ENCODE data around the gene ATF6B. TPM values are rescaled to one million over a fixed set of nuclear protein-coding genes. Genes with fewer than 3 reads are reported as not detected.

The ATF6B gene
- total and polyA plus RNA-seq, 2 of the 8 experiments (the other 6 are each of a cell fraction or from before 2014, with no cell fraction given), result 38.1 to 42.2 TPM

DNA sequence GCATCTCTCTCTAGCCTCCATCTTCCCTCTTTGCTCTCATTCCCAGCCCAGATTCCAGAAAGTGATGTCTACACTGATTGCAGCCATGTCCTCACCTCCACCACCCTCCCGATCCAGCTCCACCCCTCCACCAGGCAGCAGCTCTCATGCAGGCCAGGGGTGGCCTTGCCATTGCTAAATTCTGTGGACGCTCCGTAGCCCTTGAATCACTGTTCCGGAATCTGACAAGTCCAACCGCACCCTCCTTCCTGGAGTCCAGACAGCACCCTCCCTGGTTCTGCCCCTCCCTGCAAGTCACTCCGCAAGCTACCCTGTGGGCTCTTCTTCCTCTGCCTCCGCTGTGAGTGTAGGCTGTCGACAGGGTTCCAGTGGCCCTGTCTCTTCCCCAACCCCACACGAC, 45.1 kb downstream of the ATF6B start:
- Histone ChIP-seq H3K14ac (ENCODE audit: insufficient read length) (no peak overlapping the region), H3K4me3 (ENCODE audit: extremely low read depth in 1 of 4, insufficient read depth in 2 of 4, low read depth in 3 of 4, low read length in 4 of 4) (no peak overlapping the region), H3K27me3 (replicated peaks in 1 of 4; ENCODE audit: control insufficient read depth in 3 of 4, extremely low read depth in 1 of 4, insufficient read depth in 3 of 4, low read length in 3 of 4) (peaks cover 0 to 13% (median 11%) of the 10 kb centered on the region in 4 experiments; a peak in 5 of 7 replicates), H2AFZ (ENCODE audit: low read length) (no peak overlapping the region), H2BK12ac (ENCODE audit: low read depth, low read length) (no peak overlapping the region), H3K4me1 (replicated peaks in 1 of 4; ENCODE audit: control insufficient read depth in 3 of 4, insufficient read depth in 4 of 4, low read length in 3 of 4) (peaks cover 0 to 10% (median 3%) of the 10 kb centered on the region in 4 experiments; a peak in 4 of 7 replicates), H3K79me2 (ENCODE audit: control insufficient read depth in 1 of 2, insufficient read depth in 2 of 2, low read length in 2 of 2) (no peaks in the 10 kb centered on the region), H3K23ac (ENCODE audit: insufficient read length) (no peak overlapping the region), H3K27ac (ENCODE audit: low read depth, low read length) (no peak overlapping the region), H4K91ac (replicated peaks; ENCODE audit: insufficient read length, low read length) (no peak overlapping the region), H4K8ac (ENCODE audit: extremely low read depth, insufficient read depth, low read length) (no peak overlapping the region), H3K36me3 (ENCODE audit: control insufficient read depth in 2 of 4, insufficient read depth in 4 of 4, low read length in 3 of 4) (no peaks in the 10 kb centered on the region), H3K79me1 (ENCODE audit: low read depth, low read length) (no peaks in the 10 kb centered on the region; the same call in 1 of the 2 replicates), H3K4me2 (ENCODE audit: insufficient read depth in 1 of 2, low read depth in 2 of 2, low read length in 2 of 2) (no peak overlapping the region), H2BK15ac (ENCODE audit: low read length) (no peak overlapping the region), H3K56ac (replicated peaks; ENCODE audit: insufficient read length, low read depth, low read length) (no peak overlapping the region), H4K5ac (ENCODE audit: insufficient read length, low read depth, low read length) (no peak overlapping the region), H3K4ac (replicated peaks; ENCODE audit: insufficient read length, low read depth, low read length) (no peak overlapping the region), H3K23me2 (ENCODE audit: low read depth, low read length) (no peaks in the 10 kb centered on the region; the same call in 1 of the 2 replicates), H3K9ac (replicated peaks in 1 of 4; ENCODE audit: extremely low read depth in 1 of 4, low read depth in 3 of 4, low read length in 3 of 4) (no peak overlapping the region), H4K20me1 (replicated peaks in 1 of 2; ENCODE audit: control insufficient read depth in 1 of 2, insufficient read depth in 2 of 2, low read length in 2 of 2) (no peaks in the 10 kb centered on the region), H2BK5ac (ENCODE audit: low read depth, low read length) (no peak overlapping the region; the same call in 1 of the 2 replicates), H2AK5ac (ENCODE audit: low read depth, low read length) (no peak overlapping the region), H2BK120ac (replicated peaks; ENCODE audit: low read depth, low read length) (no peak overlapping the region), H3K18ac (ENCODE audit: extremely low read depth, low read length) (no peak overlapping the region), H3K9me3 (ENCODE audit: insufficient read depth in 2 of 2, low read depth in 1 of 2, low read length in 1 of 2) (no peaks in the 10 kb centered on the region), H2BK20ac (ENCODE audit: low read length) (no peak overlapping the region)
- FAIRE-seq, result no peak
- ChIA-PET POLR2A (ENCODE audit: partially characterized antibody) (interaction anchor here (1.0 to 1.5 kb wide), 2 partner anchors 29 to 35 kb away, joined by 3 read pairs; no protein-coding TSS in a partner anchor), CTCF (ENCODE audit: partially characterized antibody) (interaction anchor here (0.8 to 4.8 kb wide), 5 partner anchors 10 to 35 kb away, joined by 3 to 30 read pairs (median 4); no protein-coding TSS in a partner anchor)
- WGBS, 2 experiments (ENCODE audit: extremely low coverage in 1 of 2, insufficient coverage in 1 of 2, insufficient read length in 1 of 2, insufficient replicate concordance in 2 of 2, low coverage in 1 of 2, low lambda C conversion rate in 2 of 2, missing lambda C conversion rate in 1 of 2), result 88% methylated on average over 9 of the region's 9 CpGs; no CpG with 5 or more reads in 1 of the 2 experiments
- DNase-seq (ENCODE audit: low read depth in 1 of 2, low spot score in 2 of 2), result no peak
- TF ChIP-seq SRF (IDR thresholded peaks at IDR 0.05; ENCODE audit: low read depth, low read length), result no peak
- no peak for TF ChIP-seq CHD1 (IDR thresholded peaks at IDR 0.05; ENCODE audit: low read depth, low read length)
- TF ChIP-seq SAP30 (IDR thresholded peaks at IDR 0.05; ENCODE audit: insufficient read depth, insufficient replicate concordance, low read length), result no peak
- TF ChIP-seq, protein P1, sequence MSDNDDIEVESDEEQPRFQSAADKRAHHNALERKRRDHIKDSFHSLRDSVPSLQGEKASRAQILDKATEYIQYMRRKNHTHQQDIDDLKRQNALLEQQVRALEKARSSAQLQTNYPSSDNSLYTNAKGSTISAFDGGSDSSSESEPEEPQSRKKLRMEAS (IDR thresholded peaks at IDR 0.05), result no peak
- no peak for TF ChIP-seq SUZ12 (IDR thresholded peaks at IDR 0.05; ENCODE audit: low read length)
- TF ChIP-seq, protein P2, sequence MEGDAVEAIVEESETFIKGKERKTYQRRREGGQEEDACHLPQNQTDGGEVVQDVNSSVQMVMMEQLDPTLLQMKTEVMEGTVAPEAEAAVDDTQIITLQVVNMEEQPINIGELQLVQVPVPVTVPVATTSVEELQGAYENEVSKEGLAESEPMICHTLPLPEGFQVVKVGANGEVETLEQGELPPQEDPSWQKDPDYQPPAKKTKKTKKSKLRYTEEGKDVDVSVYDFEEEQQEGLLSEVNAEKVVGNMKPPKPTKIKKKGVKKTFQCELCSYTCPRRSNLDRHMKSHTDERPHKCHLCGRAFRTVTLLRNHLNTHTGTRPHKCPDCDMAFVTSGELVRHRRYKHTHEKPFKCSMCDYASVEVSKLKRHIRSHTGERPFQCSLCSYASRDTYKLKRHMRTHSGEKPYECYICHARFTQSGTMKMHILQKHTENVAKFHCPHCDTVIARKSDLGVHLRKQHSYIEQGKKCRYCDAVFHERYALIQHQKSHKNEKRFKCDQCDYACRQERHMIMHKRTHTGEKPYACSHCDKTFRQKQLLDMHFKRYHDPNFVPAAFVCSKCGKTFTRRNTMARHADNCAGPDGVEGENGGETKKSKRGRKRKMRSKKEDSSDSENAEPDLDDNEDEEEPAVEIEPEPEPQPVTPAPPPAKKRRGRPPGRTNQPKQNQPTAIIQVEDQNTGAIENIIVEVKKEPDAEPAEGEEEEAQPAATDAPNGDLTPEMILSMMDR (IDR thresholded peaks at IDR 0.05; ENCODE audit: control extremely low read depth in 1 of 3, insufficient read depth in 1 of 3, low read depth in 1 of 3, low read length in 3 of 3), result no peak
- no peak for TF ChIP-seq TEAD4 (IDR thresholded peaks at IDR 0.05; ENCODE audit: low read depth, low read length)
- TF ChIP-seq EP300 (IDR thresholded peaks at IDR 0.05; ENCODE audit: borderline replicate concordance in 1 of 2, low read depth in 2 of 2, low read length in 2 of 2), result no peak
- TF ChIP-seq CBX5 (IDR thresholded peaks at IDR 0.05; ENCODE audit: low read depth, low read length), result no peak
- no peak for TF ChIP-seq JUN (IDR thresholded peaks at IDR 0.05; ENCODE audit: low read depth, low read length)
- no peak for TF ChIP-seq SIRT6 (IDR thresholded peaks at IDR 0.05; ENCODE audit: low read length)

Data from H1 (cell line).